Epidermal melanocyte (primary cell): ENCODE results near the gene RING1.

Experiments
- DNase-seq: peaks from one replicate; pipeline ENCODE4 v3.0.0; 2011; ENCODE audit warnings: low spot score; ENCODE audit not compliant: insufficient read length

RING1 gene

DNA sequence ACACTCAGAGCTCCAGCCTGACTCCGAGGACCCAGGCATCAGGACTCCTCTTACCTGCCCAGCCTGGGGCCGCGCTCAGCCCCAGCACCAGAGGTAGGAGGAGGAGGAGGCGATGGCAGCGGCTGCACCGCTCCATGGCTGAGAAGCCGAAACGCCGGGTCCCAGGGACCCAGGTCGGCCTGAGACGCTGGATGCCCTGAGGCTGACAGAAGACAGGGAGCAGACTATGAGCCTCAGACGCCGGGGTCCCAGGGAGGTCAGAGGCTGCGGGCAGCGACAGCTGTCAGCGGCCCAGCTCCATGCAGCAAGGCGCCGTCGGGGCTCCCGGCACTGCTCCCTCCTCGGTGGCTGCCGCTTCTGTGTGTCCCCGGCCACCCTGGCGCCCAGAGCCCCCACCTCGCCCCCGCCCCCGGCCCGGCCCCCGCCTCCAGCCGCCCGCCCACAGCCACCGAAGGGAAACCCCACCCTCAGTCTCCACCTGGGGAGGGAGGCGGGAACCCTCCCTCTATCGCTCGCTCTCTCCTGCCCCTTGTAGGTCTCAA, 16.1 kb upstream of the RING1 start, which contains the start of gene COL11A2:
TSS of gene COL11A2 (minus strand) at position 363 of the 542 bp plus-strand sequence. CDS start at position 136, 227 bp downstream.
- no peak for DNase-seq

DNA sequence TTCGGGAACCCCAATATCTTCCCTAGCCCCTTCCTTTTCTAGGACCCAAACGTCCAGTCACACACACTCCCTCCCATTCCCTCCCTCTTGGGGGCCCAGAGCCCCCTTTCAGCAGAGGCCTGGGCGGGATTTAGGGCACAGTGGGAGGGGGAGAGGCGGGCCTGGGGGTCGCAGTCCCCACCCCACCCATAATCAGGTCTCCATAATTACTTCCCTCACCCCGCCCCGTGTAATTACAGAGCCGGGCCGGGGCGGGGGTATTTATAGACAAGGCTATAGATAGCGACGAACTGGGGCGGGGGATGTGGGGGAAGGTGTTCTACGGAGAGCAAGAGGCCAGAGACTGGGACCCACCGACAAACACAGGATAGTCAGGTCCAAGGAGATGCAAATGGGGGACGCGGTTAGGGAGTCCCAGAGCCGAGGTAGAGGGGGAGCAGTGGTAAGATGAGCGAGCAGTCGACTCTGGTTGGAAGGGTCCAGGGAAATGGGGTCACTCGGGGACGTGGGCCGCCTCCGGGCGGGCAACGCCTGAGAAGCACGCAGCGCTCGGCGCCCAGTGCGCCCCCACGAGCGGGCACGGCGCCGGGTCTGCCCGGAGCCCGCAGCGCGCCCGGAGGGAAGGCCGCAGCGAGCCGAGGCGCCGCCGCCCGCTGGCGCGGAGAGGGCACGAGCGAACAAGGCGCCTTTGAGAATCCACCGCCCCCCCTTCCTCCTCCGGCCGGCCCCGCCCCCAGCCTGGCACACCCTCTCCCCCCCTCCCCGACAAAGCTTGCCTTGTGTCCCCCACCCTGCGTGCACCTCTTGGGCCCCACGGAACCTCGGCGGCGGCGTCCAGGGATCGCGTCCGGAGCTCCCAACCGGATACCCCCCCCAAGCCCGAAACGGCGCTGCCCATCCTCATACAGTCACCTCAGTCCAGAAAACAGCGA, 15.4 kb upstream of the RING1 start:
- DNase-seq = peak; percentile 78

DNA sequence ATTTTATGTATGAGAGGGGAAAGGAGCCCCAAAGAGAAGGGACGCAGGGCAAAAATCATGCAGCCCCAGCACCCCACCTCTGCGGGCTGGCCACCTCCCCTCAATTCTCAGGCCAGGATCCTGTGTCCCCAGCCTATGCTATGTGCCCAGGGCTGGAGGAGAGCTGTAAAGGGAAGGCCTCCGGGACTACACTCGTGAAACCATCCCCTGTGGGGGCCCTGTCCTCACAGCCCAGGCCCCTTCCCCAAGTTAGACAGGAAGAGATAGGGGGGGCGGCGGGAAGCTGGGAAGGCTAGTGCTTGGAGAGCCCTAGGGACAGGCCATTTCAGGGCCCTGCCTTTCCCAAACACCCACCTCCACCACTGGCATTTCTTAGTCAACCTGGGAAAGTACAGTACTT, 14.7 kb upstream of the RING1 start:
- no peak for DNase-seq

DNA sequence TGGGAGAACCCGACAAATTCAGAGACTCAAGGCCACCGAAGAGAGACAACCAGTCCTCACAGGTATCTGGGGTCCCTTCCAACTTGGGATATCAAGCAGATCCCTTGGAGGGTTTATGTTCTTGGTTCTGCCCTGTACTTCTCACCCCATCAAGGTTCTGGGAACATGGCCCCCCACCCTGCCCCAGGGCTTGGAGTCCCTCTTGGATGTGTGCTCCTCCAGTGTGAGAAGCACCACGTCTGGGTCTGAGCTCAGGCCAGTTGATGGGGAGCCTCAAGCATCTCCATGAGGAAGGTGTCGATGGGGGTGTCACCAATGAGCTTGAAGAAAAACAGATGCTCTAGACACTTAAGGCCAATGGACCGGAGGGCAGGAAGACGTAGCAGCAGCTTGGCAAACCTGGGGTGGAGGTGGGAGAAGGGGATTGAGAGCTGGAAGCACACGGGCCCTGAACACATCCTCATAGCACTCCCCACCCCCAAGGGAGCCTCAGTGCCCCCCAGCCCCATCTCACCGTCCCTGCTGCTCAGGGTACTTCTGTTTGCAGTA, 13.8 kb upstream of the RING1 start:
- no peak for DNase-seq

DNA sequence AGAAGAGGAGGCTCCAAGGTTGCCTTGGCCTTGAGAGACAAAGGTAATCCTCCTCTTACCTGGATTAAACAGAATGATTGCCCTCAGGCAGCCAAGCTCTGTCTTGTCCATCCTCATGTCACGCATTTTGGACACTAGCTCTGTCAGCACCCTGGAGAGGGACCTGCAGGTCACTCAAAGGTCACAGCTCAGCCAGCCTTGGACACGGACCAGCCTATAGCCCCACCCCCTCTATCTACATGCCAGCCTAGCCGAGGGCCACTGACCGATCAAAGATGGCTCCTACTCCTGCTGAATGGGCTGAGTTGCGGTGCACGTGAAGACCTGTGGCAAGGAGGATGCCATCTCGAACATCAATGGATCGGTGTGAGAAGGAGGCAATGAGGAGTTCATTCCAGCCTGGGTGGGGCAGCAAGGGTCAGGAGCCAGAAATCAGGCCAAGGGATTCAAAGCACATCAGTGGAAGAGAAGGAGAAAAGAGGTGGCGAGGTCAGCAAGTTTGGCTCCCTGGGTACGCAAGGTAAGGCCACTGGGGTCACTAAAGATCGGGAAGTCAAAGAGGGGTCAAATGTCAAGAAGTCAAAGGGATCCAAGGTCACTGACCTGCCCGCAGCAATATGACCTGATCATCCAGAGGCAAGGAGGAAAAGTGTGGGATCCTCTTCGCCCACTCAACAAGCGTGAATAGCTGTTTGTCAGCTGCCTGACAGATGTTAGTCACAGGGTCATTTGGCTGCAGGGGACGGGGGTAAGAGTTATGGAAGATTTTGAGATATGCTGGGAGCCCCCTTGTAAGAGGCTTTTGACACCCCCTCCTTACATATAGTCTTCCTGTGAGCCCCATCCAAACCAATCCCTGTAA, 12.8 kb upstream of the RING1 start:
- DNase-seq = no peak

DNA sequence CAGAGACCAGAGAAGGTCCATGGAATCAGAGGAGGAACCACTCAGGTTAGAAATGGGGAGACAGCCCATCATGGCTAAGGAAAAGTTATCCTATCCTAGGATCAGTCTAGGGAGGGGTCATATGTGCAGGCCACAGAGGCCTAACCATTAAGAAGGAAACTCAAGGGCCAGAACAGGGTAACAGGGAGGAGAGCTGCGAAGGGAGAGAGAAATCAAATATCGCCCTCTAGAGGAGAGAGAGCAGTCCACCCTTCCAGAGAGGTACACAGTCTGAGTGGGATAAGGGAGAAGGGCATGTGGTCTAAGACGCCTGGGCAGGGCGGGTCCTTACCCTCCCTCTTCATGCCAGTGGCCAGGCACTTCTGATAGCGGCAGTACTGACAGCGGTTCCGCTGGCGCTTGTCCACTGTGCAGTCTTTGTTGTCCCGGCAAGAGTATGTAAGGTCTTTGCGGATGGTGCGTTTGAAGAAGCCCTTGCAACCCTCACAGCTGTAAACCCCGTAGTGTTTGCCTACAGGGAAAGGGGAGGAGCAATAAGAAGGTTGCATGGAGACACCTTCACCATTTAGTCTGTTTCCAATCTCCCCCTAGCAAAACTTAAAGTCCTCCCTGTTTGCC, 10.8 kb upstream of the RING1 start:
- peak; percentile 81 for DNase-seq

DNA sequence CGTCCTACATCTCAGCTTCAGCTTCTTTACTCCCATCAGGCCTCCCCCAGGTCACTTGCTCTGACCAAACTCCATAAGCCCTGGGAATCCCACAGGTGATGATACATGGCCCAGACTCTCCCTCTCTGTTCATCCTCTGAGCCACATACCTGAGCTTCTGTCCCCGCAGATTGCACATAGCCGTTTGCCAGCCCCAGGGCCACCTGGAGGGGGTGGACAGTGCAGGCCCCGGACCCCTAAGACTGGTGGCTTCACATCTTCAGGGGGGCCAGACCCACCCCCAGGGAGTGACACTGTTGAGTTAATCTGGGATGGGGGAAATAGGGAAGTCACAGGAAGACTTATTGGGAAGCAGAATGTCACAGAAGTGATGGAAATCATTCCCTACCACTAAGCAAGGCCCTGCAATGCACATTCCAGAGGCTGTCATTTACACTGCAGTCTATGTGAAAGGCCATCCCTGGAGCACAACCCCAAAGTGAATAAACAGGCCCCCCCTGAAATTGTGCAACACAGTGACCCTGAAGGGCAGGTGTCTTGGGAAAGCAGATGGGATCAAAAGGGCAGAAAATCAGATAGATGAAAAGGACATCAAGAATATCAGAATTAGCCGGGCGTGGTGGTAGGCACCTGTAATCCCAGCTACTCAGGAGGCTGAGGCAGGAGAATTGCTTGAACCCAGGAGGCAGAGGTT, 10.0 kb upstream of the RING1 start:
- DNase-seq = no peak

DNA sequence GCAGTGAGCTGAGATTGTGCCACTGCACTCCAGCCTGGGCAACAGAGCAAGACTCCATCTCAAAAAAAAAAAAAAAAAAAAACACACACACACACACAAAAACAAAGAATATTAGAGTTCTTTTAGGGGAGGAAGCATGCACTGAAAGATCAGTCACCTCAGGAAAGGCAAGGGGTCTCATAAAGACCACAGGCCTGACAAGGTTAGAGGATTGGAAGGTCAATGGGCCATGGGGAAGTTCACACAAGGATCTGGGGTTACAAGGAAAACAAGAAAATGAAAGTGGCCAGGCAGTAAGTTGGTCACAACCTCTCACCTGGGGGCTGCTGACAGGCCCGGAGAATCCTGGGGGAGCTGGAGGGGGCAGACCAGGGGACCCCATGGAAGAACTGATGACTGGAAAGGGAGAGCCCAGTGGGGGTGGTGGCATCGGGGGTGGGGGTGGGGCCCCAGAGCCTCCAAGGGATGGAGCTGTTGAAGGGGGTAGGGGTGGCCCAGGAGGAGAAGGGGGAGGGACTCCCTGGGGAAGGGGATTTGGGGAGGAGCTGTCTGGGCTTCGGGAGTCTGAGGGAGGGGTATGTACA, 9.4 kb upstream of the RING1 start:
- DNase-seq = no peak

DNA sequence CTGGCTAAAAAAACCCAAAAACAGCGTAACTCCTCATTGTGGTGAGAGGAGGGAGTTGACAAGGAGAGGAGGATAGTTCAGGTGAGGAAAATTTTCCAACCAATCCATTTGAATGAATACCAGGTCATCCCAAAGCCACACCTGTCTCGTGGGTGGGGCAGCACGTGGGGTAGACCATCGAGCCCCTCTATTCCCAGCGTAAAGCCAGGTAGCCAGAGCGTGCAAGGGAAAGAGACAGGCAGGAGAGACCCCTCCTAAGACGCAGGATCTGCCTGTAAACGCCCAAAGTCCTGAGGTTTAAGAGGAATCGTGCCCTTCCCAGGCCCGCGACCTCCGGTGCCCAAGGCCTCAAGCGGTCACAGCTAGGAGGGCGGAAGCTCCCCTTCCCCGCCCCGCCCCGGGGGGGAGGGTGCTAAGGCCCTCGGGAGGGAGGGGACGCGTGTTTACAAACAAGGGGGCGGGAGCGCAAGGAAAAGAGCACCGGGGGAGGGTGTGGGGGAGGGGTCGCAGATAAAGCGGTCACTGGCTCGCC, 8.5 kb upstream of the RING1 start:
- peak; percentile 55 for DNase-seq

DNA sequence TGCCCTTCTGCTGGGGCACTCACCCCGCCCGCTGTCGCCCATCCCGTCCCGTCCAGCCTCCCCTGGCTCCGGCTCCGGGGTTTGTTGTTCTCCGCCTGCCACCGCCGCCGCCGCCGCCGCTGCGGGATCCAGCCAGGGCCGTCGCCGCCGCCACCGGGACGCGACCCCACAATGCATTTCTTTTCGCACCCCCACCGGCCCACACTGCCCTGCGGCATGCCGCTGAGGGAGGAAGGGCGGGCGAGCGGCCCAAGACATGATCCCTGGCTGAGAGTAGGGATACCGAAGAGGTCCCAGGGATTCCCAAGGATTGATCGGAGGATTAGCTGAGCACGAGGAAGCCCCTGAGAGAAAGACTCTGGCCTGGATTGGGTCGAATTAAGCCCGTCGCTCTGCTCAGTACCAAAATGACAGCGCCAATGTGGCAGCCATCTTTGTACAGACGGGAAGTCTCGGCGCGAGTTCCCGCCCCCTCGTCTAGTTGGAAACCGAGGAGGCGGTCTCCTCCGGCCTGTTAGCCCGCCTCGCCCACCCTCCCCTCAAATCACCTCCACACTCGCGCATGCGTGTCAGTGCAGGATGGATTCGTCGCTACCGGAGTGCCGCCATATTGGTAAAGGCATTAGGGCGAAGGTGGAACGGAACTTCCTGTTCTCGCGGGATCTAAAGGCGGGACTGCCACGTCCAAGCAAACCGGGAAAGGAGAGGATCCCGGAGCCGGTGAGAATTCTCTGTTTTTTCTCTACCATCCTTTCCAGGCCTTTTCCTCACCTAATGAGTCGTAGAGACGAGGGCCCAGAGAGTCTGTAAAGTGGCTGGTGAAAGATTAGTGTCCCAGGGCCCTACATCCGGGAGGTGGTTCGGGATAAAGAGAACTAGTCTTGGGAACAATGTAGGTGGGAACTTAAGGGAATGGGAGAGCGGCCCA, 7.8 kb upstream of the RING1 start, which contains the start of the genes RXRB and SLC39A7:
TSS of gene RXRB (minus strand) at position 447 of the 928 bp plus-strand sequence. CDS start at position 258, 189 bp downstream.
TSS of gene SLC39A7 (plus strand) at position 649 of the 928 bp plus-strand sequence. CDS start 379 bp downstream, outside the sequence.
- peak; percentile 96 for DNase-seq

DNA sequence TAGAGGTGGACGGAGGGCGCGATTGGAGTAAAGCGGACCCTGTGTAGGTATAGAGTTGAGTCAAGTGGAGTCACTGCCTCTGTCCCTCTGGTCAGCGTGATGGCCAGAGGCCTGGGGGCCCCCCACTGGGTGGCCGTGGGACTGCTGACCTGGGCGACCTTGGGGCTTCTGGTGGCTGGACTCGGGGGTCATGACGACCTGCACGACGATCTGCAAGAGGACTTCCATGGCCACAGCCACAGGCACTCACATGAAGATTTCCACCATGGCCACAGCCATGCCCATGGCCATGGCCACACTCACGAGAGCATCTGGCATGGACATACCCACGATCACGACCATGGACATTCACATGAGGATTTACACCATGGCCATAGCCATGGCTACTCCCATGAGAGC, 7.2 kb upstream of the RING1 start:
- DNase-seq = no peak

DNA sequence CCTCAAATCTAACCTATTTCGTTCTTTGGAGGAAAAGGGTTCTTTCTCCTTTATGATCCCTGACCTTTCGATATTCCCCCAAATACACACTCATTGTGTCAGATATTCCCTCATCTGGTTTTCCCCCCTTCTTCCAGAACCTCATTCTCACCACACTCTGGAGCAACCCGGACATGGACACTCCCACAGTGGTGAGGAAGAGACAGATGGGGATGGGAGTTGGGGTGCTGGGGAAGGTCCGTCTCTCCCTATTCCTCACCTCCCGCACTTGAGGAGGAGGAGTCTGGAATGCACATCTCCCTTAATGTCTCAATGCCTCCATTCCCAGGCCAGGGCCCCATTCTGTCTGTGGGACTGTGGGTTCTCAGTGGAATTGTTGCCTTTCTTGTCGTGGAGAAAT, 6.4 kb upstream of the RING1 start:
- no peak for DNase-seq

DNA sequence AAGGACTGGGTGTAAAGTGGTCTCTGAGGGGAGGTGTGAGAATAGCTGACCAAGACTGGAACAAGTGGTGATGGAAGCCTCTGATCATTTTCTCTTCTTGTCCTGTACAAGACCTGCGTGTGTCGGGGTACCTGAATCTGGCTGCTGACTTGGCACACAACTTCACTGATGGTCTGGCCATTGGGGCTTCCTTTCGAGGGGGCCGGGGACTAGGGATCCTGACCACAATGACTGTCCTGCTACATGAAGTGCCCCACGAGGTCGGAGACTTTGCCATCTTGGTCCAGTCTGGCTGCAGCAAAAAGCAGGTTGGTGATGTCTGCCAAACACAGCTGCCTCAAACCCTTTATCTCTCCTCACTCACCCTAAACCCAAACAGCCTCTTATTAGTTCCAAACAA, 5.5 kb upstream of the RING1 start:
- no peak for DNase-seq

DNA sequence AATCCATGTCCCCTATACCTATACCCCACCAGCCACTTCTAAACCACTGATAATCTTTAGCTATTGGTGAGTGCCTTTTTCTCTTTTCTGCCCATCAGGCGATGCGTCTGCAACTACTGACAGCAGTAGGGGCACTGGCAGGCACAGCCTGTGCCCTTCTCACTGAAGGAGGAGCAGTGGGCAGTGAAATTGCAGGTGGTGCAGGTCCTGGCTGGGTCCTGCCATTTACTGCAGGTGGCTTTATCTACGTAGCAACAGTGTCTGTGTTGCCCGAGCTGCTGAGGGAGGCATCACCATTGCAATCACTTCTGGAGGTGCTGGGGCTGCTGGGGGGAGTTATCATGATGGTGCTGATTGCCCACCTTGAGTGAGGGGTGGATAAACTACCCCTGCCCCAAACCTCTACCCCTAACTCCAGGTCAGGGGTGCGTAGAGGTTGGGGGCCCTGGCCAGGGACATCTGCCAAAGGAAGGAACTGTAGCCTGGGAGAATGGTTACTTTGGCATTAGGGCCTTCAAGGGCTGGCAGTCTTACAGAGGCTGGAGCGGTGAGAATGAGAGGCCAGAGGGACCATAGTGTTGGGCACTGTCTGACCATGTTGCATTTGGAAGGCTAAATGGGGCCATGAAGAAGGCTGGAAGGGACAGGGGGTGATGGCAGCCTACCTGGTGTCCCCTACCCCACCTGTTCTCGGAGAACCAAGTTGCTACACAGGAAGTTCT, 4.7 kb upstream of the RING1 start:
- DNase-seq = no peak

DNA sequence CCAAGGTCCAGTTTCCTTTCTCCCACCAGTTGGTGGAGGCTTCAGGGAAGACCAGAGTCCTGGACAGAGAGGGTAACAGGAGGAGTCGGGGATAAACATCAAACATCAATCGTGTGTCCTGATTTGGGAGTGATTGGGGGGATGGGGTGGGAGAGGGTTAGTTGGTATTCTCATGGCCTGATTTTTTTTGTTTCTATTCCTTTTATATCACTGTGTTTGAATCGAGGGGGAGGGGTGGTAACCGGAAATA, 4.2 kb upstream of the RING1 start:
- no peak for DNase-seq

DNA sequence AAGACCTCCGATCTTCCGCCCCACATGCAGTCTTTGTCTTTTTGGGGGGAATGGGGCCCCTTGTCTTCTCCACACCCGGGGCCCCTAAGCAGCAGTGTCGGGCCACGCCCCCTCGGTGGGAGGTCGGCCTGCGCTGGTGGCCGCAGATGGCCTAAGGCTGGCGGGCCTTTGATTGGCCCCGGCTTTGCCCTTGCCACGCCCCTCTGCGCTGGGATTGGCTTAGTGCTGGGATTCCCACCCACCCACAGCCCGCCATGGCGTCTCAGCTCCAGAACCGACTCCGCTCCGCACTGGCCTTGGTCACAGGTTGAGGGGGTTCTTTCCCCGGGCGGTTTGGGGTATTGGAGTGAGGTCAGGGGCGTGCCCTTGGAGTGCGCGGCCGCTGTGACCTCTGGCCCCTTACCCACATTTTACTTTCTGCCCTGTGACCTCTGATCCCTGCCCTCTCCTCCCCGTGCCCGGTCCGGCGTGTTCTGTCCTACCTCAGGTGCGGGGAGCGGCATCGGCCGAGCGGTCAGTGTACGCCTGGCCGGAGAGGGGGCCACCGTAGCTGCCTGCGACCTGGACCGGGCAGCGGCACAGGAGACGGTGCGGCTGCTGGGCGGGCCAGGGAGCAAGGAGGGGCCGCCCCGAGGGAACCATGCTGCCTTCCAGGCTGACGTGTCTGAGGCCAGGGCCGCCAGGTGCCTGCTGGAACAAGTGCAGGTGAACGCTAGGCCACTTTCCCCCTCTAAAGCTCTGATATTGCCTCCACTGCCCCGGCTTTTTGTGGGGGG, 3.7 kb upstream of the RING1 start, which contains the start of gene HSD17B8:
TSS of gene HSD17B8 (plus strand) at position 241 of the 776 bp plus-strand sequence. CDS start at position 255, 14 bp downstream.
- peak; percentile 98 for DNase-seq
